DMS53 (cell line): Measurements from ENCODE around the gene CHFR.
"Not testable (repeated sequence)": the region's sequence is repeated elsewhere in the genome, so short reads cannot be mapped to it uniquely, and the experiment has no call there.

Source experiments
- DNase-seq: peaks from one replicate; lab custom pipeline; 2025; lab: John Stamatoyannopoulos, UW

The CHFR gene

DNA sequence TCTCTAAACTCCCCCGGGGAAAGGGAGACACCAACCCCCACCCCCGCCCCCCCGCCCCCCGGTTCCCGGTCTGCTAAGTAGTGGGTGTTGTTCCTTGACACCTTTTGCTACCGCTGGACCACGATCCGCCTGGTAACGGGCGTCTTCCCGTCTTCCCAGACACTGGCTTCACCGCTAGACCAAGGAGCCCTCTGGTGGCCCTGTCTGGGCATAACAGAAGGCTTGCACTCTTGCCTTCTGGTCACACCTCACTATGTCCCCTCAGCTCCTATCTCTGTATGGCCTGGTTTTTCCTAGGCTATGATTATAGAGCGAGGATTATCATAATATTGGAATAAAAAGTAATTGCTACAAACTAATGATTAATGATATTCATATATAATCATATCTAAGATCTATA, 78.0 kb downstream of the CHFR start:
- DNase-seq: peak; percentile 50

DNA sequence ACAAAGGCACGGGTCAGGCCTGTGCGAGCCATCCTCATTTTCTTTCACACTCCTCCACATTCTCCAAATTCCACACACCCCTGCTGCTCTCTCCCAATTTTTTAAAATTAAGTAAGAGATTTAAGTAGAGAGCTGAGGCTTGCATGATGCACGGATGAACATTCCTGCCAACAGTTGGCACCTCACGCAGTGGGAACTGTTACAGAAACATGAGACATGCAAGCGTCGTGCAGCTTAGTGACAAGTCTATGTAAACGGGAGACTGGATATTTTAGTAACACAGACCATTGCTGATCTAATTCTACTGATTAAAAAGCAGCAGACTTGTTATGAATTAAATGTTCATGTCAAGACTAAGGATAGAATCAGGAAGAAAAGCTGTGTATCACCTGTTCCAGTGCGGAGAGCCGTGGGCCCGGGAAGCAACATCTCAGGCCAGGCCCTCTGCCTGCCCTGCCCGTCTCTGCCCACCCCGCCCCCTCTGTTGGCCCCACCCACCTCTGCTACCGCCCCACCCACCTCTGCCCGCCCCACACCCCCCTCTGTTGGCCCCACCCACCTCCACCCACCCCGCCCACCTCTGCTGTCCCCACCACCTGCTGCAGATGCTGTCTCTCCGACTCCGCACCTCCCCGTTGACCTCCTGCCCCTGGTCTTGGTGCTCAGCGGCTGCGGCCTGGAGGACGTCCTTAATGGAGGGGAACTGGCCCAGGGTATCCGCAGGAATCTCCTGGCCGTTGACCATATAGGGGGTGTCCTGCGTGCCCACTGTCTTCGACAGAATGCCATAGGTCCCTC, 79.9 kb downstream of the CHFR start:
- peak; percentile 28 for DNase-seq

DNA sequence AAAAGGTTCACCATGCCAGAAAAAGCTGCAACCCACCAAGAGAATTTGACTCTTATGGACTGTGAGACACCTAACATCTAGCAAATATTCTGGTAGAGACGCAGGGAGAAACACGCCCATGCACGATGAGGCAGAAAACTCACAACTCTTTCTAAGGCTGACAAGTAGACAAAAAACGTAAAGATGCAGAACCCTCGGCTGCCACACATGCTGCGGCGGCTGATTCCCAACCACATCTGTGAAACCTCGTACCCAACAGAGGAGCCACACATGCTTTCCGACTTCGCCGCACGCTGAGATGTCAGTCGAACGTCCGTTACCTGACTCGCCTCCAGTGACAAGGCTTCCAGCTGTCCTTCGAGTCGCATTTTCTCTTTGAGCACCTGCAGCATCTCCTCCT, 80.5 kb downstream of the CHFR start:
- DNase-seq: no peak

DNA sequence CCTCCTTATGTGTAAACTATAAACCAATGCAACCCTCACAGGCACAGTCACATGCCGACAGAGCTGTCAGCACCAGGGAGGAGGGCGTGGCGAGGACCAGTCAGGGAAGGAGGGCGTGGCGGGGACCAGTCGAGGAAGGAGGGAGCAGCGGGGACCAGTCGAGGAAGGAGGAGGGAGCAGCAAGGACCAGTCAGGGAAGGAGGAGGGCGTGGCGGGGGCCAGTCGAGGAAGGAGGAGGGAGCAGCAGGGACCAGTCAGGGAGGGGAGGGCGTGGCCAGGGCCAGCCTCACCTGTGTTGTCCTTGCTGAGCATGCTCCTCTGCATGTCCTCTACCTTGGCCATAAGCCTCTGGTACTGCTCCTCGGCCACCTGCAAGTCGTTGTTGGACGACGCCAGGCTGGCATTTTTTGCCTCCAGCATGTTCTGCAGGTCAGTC, 83.0 kb downstream of the CHFR start:
- DNase-seq: peak; percentile 13

DNA sequence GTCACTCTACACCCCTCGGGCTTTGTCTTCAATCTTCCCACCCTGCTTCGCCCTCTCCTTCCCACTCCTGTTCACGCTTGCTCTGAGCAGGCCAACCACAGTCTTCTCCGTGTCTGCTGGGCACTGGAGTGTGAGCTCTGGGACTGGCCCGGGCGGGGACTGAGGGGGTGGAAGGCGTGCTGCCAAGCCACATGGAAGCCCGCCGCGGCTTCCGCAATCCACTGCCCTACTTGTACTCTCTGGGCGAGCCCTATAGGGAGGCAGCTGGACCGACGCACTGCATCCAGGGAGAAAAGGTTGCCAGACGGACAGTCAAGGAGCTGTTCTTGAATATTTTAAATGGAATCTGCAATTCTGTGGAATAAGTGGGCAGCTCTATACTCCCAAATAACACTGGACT, 83.5 kb downstream of the CHFR start:
- DNase-seq: no peak

DNA sequence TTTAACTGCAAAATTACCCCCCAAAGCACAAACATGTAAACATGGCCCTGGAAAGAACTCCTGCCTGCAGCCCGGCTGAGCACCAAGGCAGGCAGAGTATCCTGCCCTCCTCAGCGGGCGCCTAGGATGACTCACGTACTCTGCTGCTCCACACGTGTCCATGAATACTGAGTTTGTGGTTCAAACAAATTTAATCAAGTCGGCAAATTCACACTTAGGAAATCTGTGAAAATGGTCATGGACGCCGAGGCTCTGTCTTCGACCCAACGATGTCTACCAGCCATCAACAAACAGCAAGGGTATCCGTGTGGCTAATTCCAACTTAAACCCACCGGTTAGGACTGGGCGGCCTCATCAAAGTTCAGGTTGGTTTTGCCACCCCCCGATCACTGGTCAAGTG, 84.3 kb downstream of the CHFR start:
- DNase-seq: no peak

- DNase-seq: no peak
Observed at GRCh38 chr12:132801741-132802140, 85.7 kb downstream of the CHFR start.

GRCh38 chr12:132798836-132799235, 88.6 kb downstream of the CHFR start:
- DNase-seq: no peak

DNA sequence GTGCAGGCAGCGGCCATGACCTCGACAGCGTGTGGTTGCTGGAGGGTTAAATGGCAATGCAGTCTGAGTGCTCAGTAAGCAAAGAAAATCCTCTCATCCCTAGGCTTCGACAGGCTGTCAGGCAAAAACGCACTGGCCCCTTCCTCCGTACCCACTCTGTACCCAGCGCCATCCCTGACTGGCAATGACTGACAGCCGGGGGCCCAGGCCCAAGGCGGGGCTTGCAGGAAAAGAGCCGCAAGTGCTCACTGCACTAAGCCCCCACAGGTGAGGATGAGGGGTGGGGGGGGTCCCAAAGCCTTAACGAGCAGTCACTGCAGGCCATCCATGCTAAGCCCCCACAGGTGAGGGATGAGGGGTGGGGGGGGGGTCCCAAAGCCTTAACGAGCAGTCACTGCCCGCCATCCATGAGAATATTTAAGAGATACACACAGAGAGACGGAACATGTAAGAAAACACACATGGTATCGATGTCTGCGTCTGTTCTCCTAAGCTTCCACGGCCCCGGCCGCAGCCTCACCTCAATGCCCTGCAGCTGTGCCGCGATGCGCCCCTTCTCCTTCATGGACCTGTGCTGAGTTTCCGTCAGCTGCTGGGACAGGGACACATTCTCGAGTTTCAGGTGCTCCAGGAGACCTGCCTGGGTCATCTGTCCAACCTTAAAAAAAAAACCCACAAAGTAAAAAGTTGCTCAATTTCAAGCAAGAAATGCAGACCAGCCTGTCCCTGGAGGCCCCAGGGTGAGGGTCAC, 89.4 kb downstream of the CHFR start:
- no peak for DNase-seq

- DNase-seq: no peak
Observed at GRCh38 chr12:132795847-132796246, 91.6 kb downstream of the CHFR start.

- not testable (repeated sequence) for DNase-seq
Observed at GRCh38 chr12:132791940-132792339, 95.5 kb downstream of the CHFR start.

- DNase-seq: no peak
Observed at GRCh38 chr12:132789099-132789471, 98.3 kb downstream of the CHFR start.

DNA sequence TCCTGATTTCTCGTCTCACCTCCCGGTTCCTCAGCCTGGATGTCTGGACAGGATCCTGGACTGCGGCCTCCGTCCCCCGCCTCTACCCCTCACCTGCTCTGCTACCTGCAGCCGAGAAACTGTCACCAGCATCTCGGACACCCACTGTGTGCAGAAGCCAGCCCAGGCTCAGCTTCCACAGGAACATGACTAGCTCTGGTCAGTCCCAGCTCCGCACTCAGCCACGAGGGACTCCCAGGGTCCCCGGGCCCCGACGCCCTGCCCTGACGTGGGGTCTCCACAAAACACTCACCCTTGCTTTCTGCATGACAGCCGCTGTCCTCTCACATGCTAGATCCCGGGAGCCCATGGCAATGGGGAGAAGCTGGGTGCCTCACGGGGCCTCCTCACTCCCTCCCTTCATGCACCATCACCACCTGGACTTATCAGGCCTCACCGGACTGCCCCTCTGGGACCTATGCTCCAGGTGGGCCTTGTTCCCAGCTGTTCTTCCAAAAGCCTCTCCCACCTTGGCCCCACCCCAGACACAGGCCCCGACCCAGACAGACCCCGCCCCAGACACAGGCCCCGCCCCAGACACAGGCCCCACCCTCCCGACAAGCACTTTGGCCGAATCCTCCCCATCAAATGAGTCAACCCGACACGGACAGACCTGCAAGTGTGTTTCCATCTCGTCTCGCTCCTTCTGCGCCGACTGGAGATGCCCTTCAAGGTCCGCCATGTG, 98.9 kb downstream of the CHFR start:
- no peak for DNase-seq

DNA sequence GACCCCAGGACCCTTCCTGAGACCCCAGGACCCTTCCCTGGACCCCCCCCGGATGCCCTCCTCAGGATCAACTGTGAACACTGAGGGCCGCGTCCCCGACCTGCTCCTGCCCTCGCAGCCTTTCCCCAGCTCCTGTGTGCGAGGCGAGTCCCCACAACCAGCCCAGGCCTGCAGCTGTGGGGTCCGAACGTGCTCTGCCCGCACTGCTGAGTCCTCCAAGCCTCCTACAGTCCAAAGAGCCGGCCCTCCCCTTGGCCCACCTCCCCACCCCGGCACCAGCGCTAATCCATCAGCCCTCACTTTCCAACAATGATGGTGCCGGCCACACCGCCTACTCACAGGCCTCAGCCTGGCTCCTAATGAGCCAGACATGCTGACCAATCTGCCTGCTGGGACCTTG, 99.5 kb downstream of the CHFR start:
- no peak for DNase-seq

- DNase-seq: no peak
Observed at GRCh38 chr12:132786192-132786591, 101.2 kb downstream of the CHFR start.

GRCh38 chr12:132784580-132784979, 102.8 kb downstream of the CHFR start:
- DNase-seq: no peak

DNA sequence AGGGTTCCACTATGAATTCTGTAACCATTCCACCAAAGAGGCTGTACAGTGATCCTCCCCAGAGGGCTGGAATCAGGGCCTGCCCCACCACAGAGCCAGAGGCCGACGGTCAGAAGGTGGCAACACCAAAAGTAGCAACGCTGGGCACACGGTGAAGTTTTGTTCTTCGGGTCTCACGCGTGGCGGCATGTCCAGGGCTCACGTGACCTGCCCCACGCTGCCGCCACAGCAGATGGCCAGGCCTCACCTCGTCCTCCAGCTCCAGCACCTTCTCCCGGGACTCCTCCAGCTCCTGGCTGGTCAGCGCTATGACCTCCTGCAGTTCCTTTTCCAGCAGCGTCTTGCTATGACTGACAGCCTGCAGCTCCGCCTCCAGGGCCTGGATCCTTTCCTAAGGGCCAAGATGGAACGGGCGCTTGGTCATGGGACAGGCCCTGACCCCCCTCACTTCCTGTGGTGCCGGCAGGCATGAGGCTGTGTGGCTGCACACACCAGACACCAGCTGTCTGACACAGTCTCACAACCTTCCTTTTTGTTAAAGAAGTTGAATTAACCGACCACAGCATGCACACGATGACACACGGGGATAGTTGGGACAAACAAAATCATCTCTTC, 103.4 kb downstream of the CHFR start:
- no peak for DNase-seq
